Kidney epithelial cell (primary cell): ENCODE data around the gene ZNF48. TPM values are rescaled to one million over a fixed set of nuclear protein-coding genes. Genes with fewer than 3 reads are reported as not detected.

Source experiments
- DNase-seq: peaks from one replicate; pipeline ENCODE4 v3.0.0-alpha.2; 2010; ENCODE audit warnings: low read depth
- H3K27me3 ChIP-seq: 2 replicates; pipeline ENCODE4 v1.6.0; 2011; ENCODE audit warnings: low read length; ENCODE audit not compliant: control insufficient read depth, insufficient read depth
- H3K36me3 ChIP-seq: 2 replicates; pipeline ENCODE4 v1.5.1; 2011; ENCODE audit warnings: low read length; ENCODE audit not compliant: control insufficient read depth, insufficient read depth
- H3K4me3 ChIP-seq: 2 replicates; pipeline ENCODE4 v1.5.1; 2011; ENCODE audit warnings: low read depth, mild to moderate bottlenecking, control low read depth, low read length
- CTCF ChIP-seq: IDR thresholded peaks from 2 replicates; pipeline ENCODE4 v1.5.1; 2011; ENCODE audit warnings: mild to moderate bottlenecking, moderate library complexity, low read length, control low read depth, inconsistent platforms; ENCODE audit not compliant: insufficient read depth, poor library complexity, severe bottlenecking
- total RNA-seq: library from RNA; depleted of rRNA; stranded (reverse); fragments of >200 nt; gene quantifications from 2 replicates; pipeline ENCODE4 v1.2.3, GENCODE V29; 2015

The ZNF48 gene
- total RNA-seq, 1 donor from 2014 or later: 24.4 TPM

GRCh38 chr16:30380803-30381208 lies 14.4 kb upstream of the ZNF48 start:
- Histone ChIP-seq H3K4me3 (no peak overlapping the region), H3K36me3 (peaks cover 1% of the 10 kb centered on the region), H3K27me3 (peaks cover 2% of the 10 kb centered on the region)
- no peak for DNase-seq
- TF ChIP-seq CTCF: no peak

- H3K36me3 ChIP-seq: peaks cover 1% of the 10 kb centered on the region
- H3K4me3 ChIP-seq: no peak overlapping the region
- peaks cover 2% of the 10 kb centered on the region for H3K27me3 ChIP-seq
- no peak for DNase-seq
- no peak for TF ChIP-seq CTCF
Observed at GRCh38 chr16:30381291-30382041, 13.8 kb upstream of the ZNF48 start.

- no peak for TF ChIP-seq CTCF
- DNase-seq: no peak
- Histone ChIP-seq H3K27me3 (peaks cover 2% of the 10 kb centered on the region), H3K4me3 (no peak within 1 kb of the TSS), H3K36me3 (peaks cover 1% of the 10 kb centered on the region)
Observed at GRCh38 chr16:30382111-30382881, 12.9 kb upstream of the ZNF48 start, which contains the start of gene SEPTIN1. Gene SEPTIN1, minus strand, starts transcription at chr16:30382561. Its CDS starts 19 bp downstream, at chr16:30382542.

- Histone ChIP-seq H3K36me3 (peaks cover 1% of the 10 kb centered on the region), H3K27me3 (peaks cover 2% of the 10 kb centered on the region), H3K4me3 (no peak overlapping the region)
- DNase-seq: no peak
- TF ChIP-seq CTCF: no peak
Observed at GRCh38 chr16:30383521-30383920, 11.7 kb upstream of the ZNF48 start.

GRCh38 chr16:30394592-30395154 lies 547 bp upstream of the ZNF48 start:
- H3K4me3 ChIP-seq: peak overlapping the region; percentile 87
- DNase-seq: no peak
- no peak for TF ChIP-seq CTCF
- no peaks in the 10 kb centered on the region for H3K36me3 ChIP-seq
- no peaks in the 10 kb centered on the region for H3K27me3 ChIP-seq
